T47D (cell line): ENCODE results near the gene FEM1A.
"Not testable (repeated sequence)": the region's sequence is repeated elsewhere in the genome, so short reads cannot be mapped to it uniquely, and the experiment has no call there.

ENCODE experiments used
- DNase-seq, 2 experiments: peaks; one replicate each; pipeline versions ENCODE4 v3.0.0 to v3.0.0-alpha.2; 2011 to 2012; ENCODE audit warnings: low read depth in 1 of 2, low spot score in 1 of 2
- JUND ChIP-seq: IDR thresholded peaks from 2 replicates; pipeline ENCODE4 v1.6.1; 2012; ENCODE audit warnings: low read depth
- in situ Hi-C: cut with HindIII; loops from 2 replicates; pipeline ENCODE4 v1.10.0; 2016; ENCODE audit warnings: low sequenced_read_pairs, low pct_unique_long_range_greater_than_20kb

Gene FEM1A

GRCh38 chr19:4829001-4829712, 37.6 kb downstream of the FEM1A start:
- no peak for TF ChIP-seq JUND
- no peak for DNase-seq
- in situ Hi-C loops: no loop called here

- DNase-seq: no peak
- TF ChIP-seq JUND: no peak
- in situ Hi-C loops: no loop called here
Measured at GRCh38 chr19:4830332-4830731, 38.8 kb downstream of the FEM1A start.

- no peak for DNase-seq
- in situ Hi-C loops: no loop called here
- TF ChIP-seq JUND: no peak
Measured at GRCh38 chr19:4830768-4831265, 39.3 kb downstream of the FEM1A start.

GRCh38 chr19:4831304-4831978, 39.9 kb downstream of the FEM1A start, which contains the start of gene TICAM1:
Gene TICAM1 (minus strand): TSS chr19:4831712. CDS start chr19:4818377, 13,335 bp downstream.
- no peak for TF ChIP-seq JUND
- in situ Hi-C loops: no loop called here
- peak; percentile 60 to 64 for DNase-seq

GRCh38 chr19:4831979-4832340, 40.4 kb downstream of the FEM1A start:
- DNase-seq, in situ Hi-C loops: not testable (repeated sequence)

GRCh38 chr19:4832776-4833175, 41.2 kb downstream of the FEM1A start:
- in situ Hi-C loops: no loop called here
- no peak for DNase-seq
- TF ChIP-seq JUND: no peak

GRCh38 chr19:4839192-4839591, 47.7 kb downstream of the FEM1A start:
- TF ChIP-seq JUND: no peak
- in situ Hi-C loops: no loop called here
- no peak for DNase-seq

GRCh38 chr19:4843647-4843965, 52.1 kb downstream of the FEM1A start:
- DNase-seq: no peak
- no peak for TF ChIP-seq JUND
- in situ Hi-C loops: no loop called here

GRCh38 chr19:4844348-4845179, 53.0 kb downstream of the FEM1A start:
- in situ Hi-C loops: no loop called here
- no peak for DNase-seq
- no peak for TF ChIP-seq JUND

- in situ Hi-C loops, DNase-seq: not testable (repeated sequence)
Measured at GRCh38 chr19:4845975-4846374, 54.4 kb downstream of the FEM1A start.

GRCh38 chr19:4847190-4847973, 55.8 kb downstream of the FEM1A start:
- in situ Hi-C loops: no loop called here
- no peak for DNase-seq
- TF ChIP-seq JUND: no peak

- DNase-seq: no peak
- in situ Hi-C loops: no loop called here
- TF ChIP-seq JUND: no peak
Measured at GRCh38 chr19:4849019-4849418, 57.5 kb downstream of the FEM1A start.
